HEK293T (cell line): Measurements from ENCODE around the gene CRHR1.

Source experiments
- CTCF ChIA-PET: fragments of 350-600 bp; formaldehyde crosslinking; extraction: SDS; loops from one replicate; lab custom pipeline; 2021; ENCODE audit warnings: antibody characterized with exemption, inconsistent platforms; lab: Yijun Ruan, JAX
- POLR2A ChIA-PET: fragments of 350-600 bp; formaldehyde crosslinking; extraction: SDS; loops from one replicate; lab custom pipeline; 2020; ENCODE audit warnings: antibody characterized with exemption, inconsistent platforms; lab: Yijun Ruan, JAX
- DNase-seq: peaks from one replicate; pipeline ENCODE4 v3.0.0; 2012; ENCODE audit warnings: mixed read lengths; ENCODE audit errors: extremely low spot score
- ARNT ChIP-seq: fragments of 450-650 bp; IDR thresholded peaks from 2 replicates; pipeline ENCODE4 v1.6.1; 2017; ENCODE audit warnings: mild to moderate bottlenecking
- BHLHE40 ChIP-seq: fragments of 450-650 bp; IDR thresholded peaks from 2 replicates; pipeline ENCODE4 v1.6.1; 2016; ENCODE audit warnings: mild to moderate bottlenecking, moderate library complexity, borderline replicate concordance
- CTBP1 ChIP-seq: fragments of 450-650 bp; IDR thresholded peaks from 2 replicates; pipeline ENCODE4 v1.6.1; 2016; ENCODE audit warnings: borderline replicate concordance
- ELF4 ChIP-seq: fragments of 450-650 bp; IDR thresholded peaks from 2 replicates; pipeline ENCODE4 v1.6.1; 2017; ENCODE audit warnings: antibody characterized with exemption
- FOXA1 ChIP-seq: fragments of 450-650 bp; IDR thresholded peaks from 2 replicates; pipeline ENCODE4 v1.6.1; 2016; ENCODE audit warnings: mild to moderate bottlenecking
- FOXK2 ChIP-seq: fragments of 450-650 bp; IDR thresholded peaks from 2 replicates; pipeline ENCODE4 v1.6.1; 2016; ENCODE audit warnings: mild to moderate bottlenecking
- FOXM1 ChIP-seq: fragments of 450-650 bp; IDR thresholded peaks from 2 replicates; pipeline ENCODE4 v1.6.1; 2017; ENCODE audit warnings: mild to moderate bottlenecking, borderline replicate concordance
- HDGF ChIP-seq: fragments of 450-650 bp; IDR thresholded peaks from 2 replicates; pipeline ENCODE4 v1.6.1; 2017; ENCODE audit warnings: antibody characterized with exemption, borderline replicate concordance
- L3MBTL2 ChIP-seq: fragments of 450-650 bp; conservative IDR thresholded peaks from 2 replicates; pipeline ENCODE4 v1.6.1; 2016; ENCODE audit warnings: mild to moderate bottlenecking
- LEF1 ChIP-seq: fragments of 450-650 bp; IDR thresholded peaks from 2 replicates; pipeline ENCODE4 v1.6.1; 2017; ENCODE audit warnings: mild to moderate bottlenecking, borderline replicate concordance
- NFRKB ChIP-seq: fragments of 450-650 bp; IDR thresholded peaks from 2 replicates; pipeline ENCODE4 v1.6.1; 2016; ENCODE audit warnings: mild to moderate bottlenecking, moderate library complexity
- PKNOX1 ChIP-seq: fragments of 450-650 bp; IDR thresholded peaks from 2 replicates; pipeline ENCODE4 v1.6.1; 2016
- SP1 ChIP-seq: fragments of 450-650 bp; IDR thresholded peaks from 2 replicates; pipeline ENCODE4 v1.6.1; 2017
- SUZ12 ChIP-seq: fragments of 450-650 bp; IDR thresholded peaks from 2 replicates; pipeline ENCODE4 v1.6.1; 2016; ENCODE audit warnings: mild to moderate bottlenecking
- TARDBP ChIP-seq: fragments of 450-650 bp; IDR thresholded peaks from 2 replicates; pipeline ENCODE4 v1.6.1; 2016
- ZNF384 ChIP-seq: fragments of 450-650 bp; IDR thresholded peaks from 2 replicates; pipeline ENCODE4 v1.6.1; 2016

The CRHR1 gene

DNA sequence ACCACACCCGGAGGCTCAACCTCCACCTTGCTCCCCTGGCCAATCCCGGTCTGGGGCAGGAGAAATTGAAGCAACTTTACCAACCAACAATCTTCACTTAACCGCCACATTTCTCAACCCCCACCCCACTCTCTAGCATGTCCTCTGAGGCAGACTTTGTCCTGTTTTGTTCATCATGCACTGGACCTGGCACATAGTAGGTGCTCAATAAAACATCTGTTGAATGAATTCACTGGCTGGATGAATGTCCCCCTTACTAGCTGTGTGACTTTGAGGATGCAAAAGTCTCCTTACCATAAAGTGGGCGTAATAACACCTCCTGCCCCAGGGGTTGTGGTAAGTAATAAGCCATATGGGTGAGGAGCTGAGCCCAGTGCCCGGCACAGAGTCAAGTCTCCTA lies 66.3 kb downstream of the CRHR1 start:
- TF ChIP-seq HDGF: no peak
- no peak for TF ChIP-seq PKNOX1
- no peak for TF ChIP-seq BHLHE40
- ChIA-PET CTCF (interaction anchor here (0.5 to 2.1 kb wide), 3 partner anchors 19 to 210 kb away, joined by 3 to 6 read pairs (median 4); no protein-coding TSS in a partner anchor), POLR2A (no interaction called here)
- no peak for DNase-seq

GRCh38 chr17:45851022-45851421 lies 66.9 kb downstream of the CRHR1 start:
- ChIA-PET CTCF (no interaction called here), POLR2A (no interaction called here)
- no peak for DNase-seq
- TF ChIP-seq PKNOX1 (no peak), SUZ12 (no peak), LEF1 (no peak), FOXM1 (no peak), ARNT (no peak), ELF4 (no peak), HDGF (no peak), FOXK2 (no peak), TARDBP (no peak), CTBP1 (no peak), BHLHE40 (no peak), SP1 (no peak), L3MBTL2 (no peak)

- no peak for DNase-seq
- no peak for TF ChIP-seq FOXM1
- no peak for TF ChIP-seq ZNF384
- TF ChIP-seq ELF4: no peak
- ChIA-PET POLR2A (interaction anchor here (0.6 kb wide), 1 partner anchor 211 kb away, joined by 3 read pairs; no protein-coding TSS in a partner anchor), CTCF (interaction anchor here (1.1 to 1.7 kb wide), 4 partner anchors 14 to 209 kb away, joined by 3 to 6 read pairs (median 4); no protein-coding TSS in a partner anchor)
Observed at GRCh38 chr17:45851464-45851863, 67.3 kb downstream of the CRHR1 start.

DNA sequence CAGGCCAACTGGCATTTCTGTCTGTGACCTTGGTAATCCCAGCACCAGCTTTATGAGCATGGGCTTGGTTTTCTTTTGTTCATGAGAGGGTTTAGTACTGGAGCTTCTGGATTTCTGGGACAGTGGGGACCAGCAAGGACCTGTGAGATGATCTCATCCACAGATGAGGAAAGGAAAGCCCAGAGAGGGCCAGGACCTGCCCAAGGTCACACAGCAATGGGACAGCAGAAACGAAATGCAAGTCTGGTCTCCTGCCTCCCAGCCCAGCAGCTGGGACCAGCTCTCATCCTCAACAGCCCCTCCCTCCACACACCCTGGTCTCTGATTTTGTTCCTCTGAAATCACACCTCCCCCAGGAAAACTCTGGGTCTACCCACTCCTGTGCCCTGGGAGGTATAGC lies 67.8 kb downstream of the CRHR1 start:
- ChIA-PET CTCF (interaction anchor here (0.6 to 1.7 kb wide), 13 partner anchors 9 to 451 kb away, joined by 3 to 6 read pairs (median 3); no protein-coding TSS in a partner anchor), POLR2A (interaction anchor here (0.6 to 1.0 kb wide), 2 partner anchors 41 to 211 kb away, joined by 3 read pairs; no protein-coding TSS in a partner anchor)
- no peak for TF ChIP-seq TARDBP
- TF ChIP-seq LEF1: no peak
- TF ChIP-seq ZNF384: no peak
- no peak for TF ChIP-seq ARNT
- TF ChIP-seq FOXA1: no peak
- DNase-seq: no peak

DNA sequence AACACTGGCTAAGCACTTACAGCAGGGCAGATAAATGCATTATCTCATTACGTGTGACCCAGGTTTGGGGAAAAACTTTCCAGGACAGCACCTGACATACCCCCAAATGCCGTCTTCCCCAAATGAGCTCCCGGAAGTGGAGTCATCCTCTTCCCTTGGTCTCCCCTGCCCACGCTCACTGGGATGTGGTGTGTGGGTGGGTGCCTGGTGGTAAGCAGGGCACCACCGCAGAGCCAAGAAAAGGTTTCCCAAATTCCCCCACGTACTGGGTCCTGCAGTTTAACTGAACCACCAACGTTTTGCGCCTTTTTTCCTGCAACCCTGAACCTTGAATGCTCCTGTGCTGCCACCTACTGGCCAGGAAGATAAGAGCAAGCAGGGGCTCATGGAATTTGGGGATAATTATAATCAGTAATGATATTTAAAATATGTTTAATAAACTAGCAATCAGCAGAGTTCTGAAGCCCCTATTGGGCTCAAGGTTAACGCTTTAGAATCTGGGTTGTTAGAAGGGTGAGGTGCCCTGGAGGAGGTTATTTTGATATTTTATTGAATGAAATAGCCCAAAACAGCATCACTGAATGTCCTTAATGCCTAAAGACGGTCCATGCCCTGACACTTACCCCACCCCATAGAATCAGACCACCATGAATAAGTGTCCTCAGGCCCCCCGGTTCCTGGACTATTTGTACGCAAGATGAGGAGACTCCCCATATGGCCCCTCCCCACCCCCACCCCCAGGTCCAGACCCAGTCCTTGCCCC lies 68.6 kb downstream of the CRHR1 start:
- CTCF ChIA-PET: interaction anchor here (0.6 to 1.7 kb wide), 13 partner anchors 10 to 451 kb away, joined by 3 to 6 read pairs (median 3); no protein-coding TSS in a partner anchor
- POLR2A ChIA-PET: interaction anchor here (1.0 kb wide), 1 partner anchor 40 kb away, joined by 3 read pairs; no protein-coding TSS in a partner anchor
- peak; percentile 73 for DNase-seq
- no peak for TF ChIP-seq PKNOX1
- no peak for TF ChIP-seq ELF4
- no peak for TF ChIP-seq HDGF
- TF ChIP-seq SUZ12: no peak
- TF ChIP-seq SP1: no peak
- TF ChIP-seq ZNF384: no peak
- no peak for TF ChIP-seq NFRKB
- no peak for TF ChIP-seq L3MBTL2
- TF ChIP-seq ARNT: no peak
- TF ChIP-seq TARDBP: no peak
- TF ChIP-seq FOXK2: no peak
- TF ChIP-seq BHLHE40: no peak
- no peak for TF ChIP-seq LEF1
- no peak for TF ChIP-seq CTBP1
- no peak for TF ChIP-seq FOXM1
- TF ChIP-seq FOXA1: no peak

DNA sequence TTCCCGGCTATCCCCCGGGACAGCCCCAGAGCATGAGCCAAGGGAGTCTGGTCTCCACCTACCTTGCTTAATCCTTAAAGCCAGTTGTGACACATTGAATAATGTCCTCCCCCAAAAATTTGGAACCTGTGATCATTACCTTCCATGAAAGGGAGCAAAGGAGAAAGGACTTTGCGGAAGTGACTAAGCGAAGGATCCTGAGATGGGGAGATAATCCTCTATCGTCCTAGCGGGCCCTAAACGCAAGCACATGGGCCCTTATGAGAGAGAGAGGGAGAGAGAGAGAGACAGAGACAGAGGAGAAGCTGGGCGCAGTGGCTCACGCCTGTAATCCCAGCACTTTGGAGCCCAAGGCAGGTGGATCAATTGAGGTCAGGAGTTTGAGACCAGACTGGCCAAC lies 70.1 kb downstream of the CRHR1 start:
- POLR2A ChIA-PET: no interaction called here
- TF ChIP-seq CTBP1: no peak
- no peak for TF ChIP-seq FOXM1
- no peak for TF ChIP-seq TARDBP
- no peak for TF ChIP-seq ZNF384
- TF ChIP-seq L3MBTL2: no peak
- no peak for TF ChIP-seq SUZ12
- no peak for TF ChIP-seq ELF4
- no peak for TF ChIP-seq BHLHE40
- TF ChIP-seq FOXA1: no peak
- TF ChIP-seq ARNT: no peak
- no peak for TF ChIP-seq LEF1
- no peak for TF ChIP-seq NFRKB
- TF ChIP-seq SP1: no peak
- no peak for DNase-seq
- CTCF ChIA-PET: interaction anchor here (0.6 kb wide), 1 partner anchor 122 kb away, joined by 3 read pairs; no protein-coding TSS in a partner anchor
